ENCODE measurements around the gene PITPNB.
A peak's percentile ranks its signal among the peaks of the same experiment; 100 is the strongest.

PITPNB gene

GRCh38 chr22:27804470-27805297 is 114.4 kb downstream of the PITPNB start:
- DNase-seq (ENCODE audit: low read depth in 1 of 2, low spot score in 1 of 2), result peak in 1 of 2 donors; percentile 47

DNA sequence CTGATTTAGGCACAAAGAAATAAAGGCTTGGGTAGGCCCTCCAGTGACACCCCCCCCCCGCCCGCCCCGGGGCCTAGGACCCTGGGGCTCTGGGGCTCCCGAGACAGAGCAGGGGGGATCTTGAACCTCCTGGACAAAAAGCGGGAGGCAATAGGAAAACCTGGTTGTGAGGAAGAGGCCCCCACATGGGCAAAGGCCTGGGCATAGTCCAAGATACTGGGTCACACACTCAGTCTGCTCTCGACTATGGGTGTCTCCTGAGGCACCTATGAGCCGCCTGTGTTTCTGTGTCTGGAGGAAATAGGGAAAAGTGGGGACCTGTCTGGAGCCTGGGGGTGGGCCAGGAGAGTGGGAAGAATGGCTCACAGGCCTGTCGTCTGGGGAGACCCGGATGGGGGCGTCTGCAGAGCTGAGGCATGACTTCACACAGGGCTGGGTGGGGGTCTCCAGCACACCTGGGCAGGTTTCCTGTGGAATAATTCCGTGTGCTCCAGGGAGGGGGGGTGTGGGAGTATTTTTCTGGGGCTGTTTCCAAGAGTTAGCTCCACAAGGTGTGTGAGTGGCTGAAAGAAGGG is 115.1 kb downstream of the PITPNB start:
- DNase-seq (ENCODE audit: low read depth in 1 of 2, low spot score in 1 of 2), result no peak

DNA sequence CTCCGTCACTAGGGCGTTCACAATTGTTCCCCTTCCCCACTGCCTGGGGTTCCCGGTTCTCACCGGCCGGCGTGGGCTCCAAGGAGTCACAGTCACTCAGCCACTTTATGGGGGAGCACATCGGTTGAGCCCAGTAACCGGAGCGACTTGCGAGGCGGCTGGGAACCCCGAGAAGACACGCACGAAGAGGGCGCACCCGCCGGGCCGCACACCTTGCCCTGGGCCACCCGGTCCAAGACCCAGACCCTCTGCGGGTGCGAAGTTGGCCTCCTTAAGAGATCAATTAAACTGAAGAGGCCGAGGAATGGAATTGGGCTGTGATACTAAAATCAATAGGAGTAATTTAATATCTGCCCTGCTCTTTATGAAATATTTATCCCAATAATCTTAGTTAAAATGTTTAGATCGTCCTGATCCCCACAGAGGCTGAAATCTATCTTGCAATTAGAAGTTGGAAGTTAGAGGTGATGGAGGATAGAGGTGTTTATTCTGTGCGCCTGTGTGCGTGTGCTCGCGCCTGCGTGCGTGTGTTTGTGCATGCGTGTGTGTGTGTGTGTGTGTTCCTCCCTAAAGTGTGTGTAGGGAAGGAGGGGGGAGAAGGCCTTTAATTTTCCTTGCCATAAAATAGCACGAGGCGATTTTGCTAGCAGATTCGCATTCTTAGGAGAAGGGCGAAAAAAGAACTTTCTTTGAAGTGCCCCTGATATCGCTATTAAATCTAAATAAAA is 116.5 kb downstream of the PITPNB start:
- no peak for DNase-seq (ENCODE audit: low read depth in 1 of 2, low spot score in 1 of 2)
